H1 (cell line): Measurements from ENCODE around the gene ESYT2. TPM values are rescaled to one million over a fixed set of nuclear protein-coding genes. Genes with fewer than 3 reads are reported as not detected.

Experiments
- CTCF ChIA-PET: fragments of 300-600 bp; sonication (Branson Sonifier 250); formaldehyde crosslinking; loops from one replicate; lab custom pipeline; 2021; ENCODE audit not compliant: partially characterized antibody; lab: Charles Lee
- POLR2A ChIA-PET: fragments of 300-600 bp; sonication (Branson Sonifier 250); formaldehyde crosslinking; loops from one replicate; lab custom pipeline; 2021; ENCODE audit warnings: inconsistent platforms; ENCODE audit not compliant: partially characterized antibody; lab: Charles Lee
- DNase-seq, 2 experiments: peaks; one replicate each; pipeline versions ENCODE4 v3.0.0 to v3.0.0-alpha.2; 2010 to 2022; ENCODE audit warnings: low spot score in 2 of 2, low read depth in 1 of 2, mixed read lengths in 1 of 2
- FAIRE-seq: peaks from 2 replicates; lab custom pipeline; 2011; peaks lifted over from hg19 to GRCh38; lab: Jason Lieb, UNC
- H2AFZ ChIP-seq: 2 replicates; pipeline ENCODE4 v1.8.1; 2012; ENCODE audit warnings: low read length, inconsistent platforms
- H2AK5ac ChIP-seq: 2 replicates; pipeline ENCODE4 v1.6.1; 2013; ENCODE audit warnings: low read depth, low read length
- H2BK120ac ChIP-seq: replicated peaks from 2 replicates; pipeline ENCODE3; 2013; ENCODE audit warnings: low read depth, low read length, inconsistent platforms
- H2BK12ac ChIP-seq: 2 replicates; pipeline ENCODE4 v1.6.1; 2013; ENCODE audit warnings: low read depth, low read length
- H2BK15ac ChIP-seq: 2 replicates; pipeline ENCODE4 v1.6.1; 2013; ENCODE audit warnings: low read length
- H2BK20ac ChIP-seq: 2 replicates; pipeline ENCODE4 v1.6.1; 2013; ENCODE audit warnings: low read length
- H2BK5ac ChIP-seq: 2 replicates; pipeline ENCODE4 v1.6.1; 2013; ENCODE audit warnings: low read depth, low read length
- H3K14ac ChIP-seq: 2 replicates; pipeline ENCODE4 v1.6.1; 2013; ENCODE audit warnings: inconsistent platforms; ENCODE audit not compliant: insufficient read length
- H3K18ac ChIP-seq: 2 replicates; pipeline ENCODE4 v1.6.1; 2013; ENCODE audit warnings: low read length; ENCODE audit errors: extremely low read depth
- H3K23ac ChIP-seq: 2 replicates; pipeline ENCODE4 v1.6.1; 2013; ENCODE audit warnings: inconsistent platforms; ENCODE audit not compliant: insufficient read length
- H3K23me2 ChIP-seq: 2 replicates; pipeline ENCODE4 v1.6.1; 2013; ENCODE audit warnings: low read depth, low read length
- H3K27ac ChIP-seq: 2 replicates; pipeline ENCODE4 v1.6.1; 2011; ENCODE audit warnings: low read depth, low read length, inconsistent platforms
- H3K27me3 ChIP-seq, 4 experiments: replicated peaks in 1 of 4; 1 replicate in 1 of 4; 2 replicates in 3 of 4; pipeline versions ENCODE4 v1.6.1 to v1.8.1; 2011 to 2013; ENCODE audit warnings: low read length in 3 of 4, mild to moderate bottlenecking in 3 of 4, inconsistent platforms in 2 of 4, mixed read lengths in 2 of 4, moderate library complexity in 1 of 4; ENCODE audit not compliant: control insufficient read depth in 3 of 4, insufficient read depth in 3 of 4; ENCODE audit errors: extremely low read depth in 1 of 4
- H3K36me3 ChIP-seq, 4 experiments: 2 replicates each; pipeline versions ENCODE4 v1.6.1 to v1.8.1; 2011 to 2013; ENCODE audit warnings: mild to moderate bottlenecking in 4 of 4, low read length in 3 of 4, moderate library complexity in 2 of 4, control low read depth in 1 of 4, inconsistent platforms in 1 of 4; ENCODE audit not compliant: insufficient read depth in 4 of 4, control insufficient read depth in 2 of 4
- H3K4ac ChIP-seq: replicated peaks from 2 replicates; pipeline ENCODE3; 2013; ENCODE audit warnings: low read length, low read depth, mixed read lengths, inconsistent platforms; ENCODE audit not compliant: insufficient read length
- H3K4me1 ChIP-seq, 4 experiments: replicated peaks in 1 of 4; 1 replicate in 1 of 4; 2 replicates in 3 of 4; pipeline versions ENCODE4 v1.6.1 to v1.8.1; 2011 to 2013; ENCODE audit warnings: low read length in 3 of 4, inconsistent platforms in 2 of 4, mixed read lengths in 1 of 4; ENCODE audit not compliant: insufficient read depth in 4 of 4, control insufficient read depth in 3 of 4
- H3K4me2 ChIP-seq, 2 experiments: 2 replicates each; pipeline versions ENCODE4 v1.6.1 to v1.8.1; 2011 to 2013; ENCODE audit warnings: low read depth in 2 of 2, low read length in 2 of 2, control low read depth in 1 of 2, inconsistent platforms in 1 of 2, mild to moderate bottlenecking in 1 of 2; ENCODE audit not compliant: insufficient read depth in 1 of 2
- H3K4me3 ChIP-seq, 4 experiments: fragments of 200-600, 300-600 bp in 1 of 4; sonication (generic), shearing (Covaris generic), sonication (Bioruptor Twin) in 1 of 4; 2 replicates each; pipeline versions ENCODE4 v1.5.1 to v1.8.1; 2011 to 2016; ENCODE audit warnings: low read length in 4 of 4, low read depth in 3 of 4, control low read depth in 2 of 4, inconsistent platforms in 2 of 4, mild to moderate bottlenecking in 2 of 4, mixed read lengths in 1 of 4, moderate library complexity in 1 of 4; ENCODE audit not compliant: insufficient read depth in 2 of 4; ENCODE audit errors: extremely low read depth in 1 of 4
- H3K56ac ChIP-seq: replicated peaks from 2 replicates; pipeline ENCODE3; 2013; ENCODE audit warnings: low read depth, mild to moderate bottlenecking, mixed read lengths, low read length, inconsistent platforms; ENCODE audit not compliant: insufficient read length
- H3K79me1 ChIP-seq: 2 replicates; pipeline ENCODE4 v1.6.1; 2013; ENCODE audit warnings: low read depth, low read length, control low read depth
- H3K79me2 ChIP-seq, 2 experiments: 2 replicates each; pipeline versions ENCODE4 v1.6.1 to v1.8.1; 2012 to 2013; ENCODE audit warnings: low read length in 2 of 2, mild to moderate bottlenecking in 2 of 2, inconsistent platforms in 1 of 2; ENCODE audit not compliant: insufficient read depth in 2 of 2, control insufficient read depth in 1 of 2
- H3K9ac ChIP-seq, 4 experiments: replicated peaks in 1 of 4; 1 replicate in 1 of 4; 2 replicates in 3 of 4; pipeline versions ENCODE4 v1.6.1 to v1.8.1; 2011 to 2013; ENCODE audit warnings: low read depth in 3 of 4, low read length in 3 of 4, control low read depth in 2 of 4, mild to moderate bottlenecking in 2 of 4, moderate library complexity in 2 of 4, inconsistent platforms in 1 of 4; ENCODE audit errors: extremely low read depth in 1 of 4
- H3K9me3 ChIP-seq, 2 experiments: 2 replicates each; pipeline versions ENCODE4 v1.6.1 to v1.8.1; 2012 to 2013; ENCODE audit warnings: mild to moderate bottlenecking in 2 of 2, moderate library complexity in 2 of 2, control low read depth in 1 of 2, inconsistent platforms in 1 of 2, low read depth in 1 of 2, low read length in 1 of 2, mixed read lengths in 1 of 2; ENCODE audit not compliant: insufficient read depth in 2 of 2
- H4K20me1 ChIP-seq, 2 experiments: replicated peaks in 1 of 2; 2 replicates each; pipeline versions ENCODE3 to v1.8.1; 2011 to 2013; ENCODE audit warnings: inconsistent platforms in 2 of 2, low read length in 2 of 2, mild to moderate bottlenecking in 1 of 2; ENCODE audit not compliant: insufficient read depth in 2 of 2, control insufficient read depth in 1 of 2
- H4K5ac ChIP-seq: 2 replicates; pipeline ENCODE4 v1.6.1; 2013; ENCODE audit warnings: low read length, low read depth, mixed read lengths, inconsistent platforms; ENCODE audit not compliant: insufficient read length
- H4K8ac ChIP-seq: 2 replicates; pipeline ENCODE4 v1.8.0; 2013; ENCODE audit warnings: mild to moderate bottlenecking, moderate library complexity, low read length, inconsistent platforms; ENCODE audit not compliant: insufficient read depth; ENCODE audit errors: extremely low read depth
- H4K91ac ChIP-seq: replicated peaks from 2 replicates; pipeline ENCODE3; 2013; ENCODE audit warnings: low read length, mixed read lengths, inconsistent platforms; ENCODE audit not compliant: insufficient read length
- WGBS, 2 experiments: shearing (Covaris generic) in 1 of 2; methylation state at CpG; one replicate each; pipeline versions ENCODE4 v1.1.6 to v1.1.7; 2013 to 2015; ENCODE audit warnings: low lambda C conversion rate in 2 of 2, mixed read lengths in 2 of 2, inconsistent platforms in 1 of 2, low coverage in 1 of 2, missing lambda C conversion rate in 1 of 2; ENCODE audit not compliant: insufficient replicate concordance in 2 of 2, insufficient coverage in 1 of 2, insufficient read length in 1 of 2; ENCODE audit errors: extremely low coverage in 1 of 2, missing lambda C conversion rate in 1 of 2; 5-methylcytosine and 5-hydroxymethylcytosine counted together
- polyA plus RNA-seq, 7 experiments: library from polyadenylated mRNA; depleted of rRNA in 3 of 7; stranded (reverse) in 5 of 7; unstranded in 2 of 7; fragments of >200 nt in 5 of 7; fragments of 200-250 nt in 2 of 7; gene quantifications; 1 replicate in 5 of 7; 2 replicates in 1 of 7; 4 replicates in 1 of 7; pipeline versions ENCODE4 v1.2.1 to v1.2.3, GENCODE V29; 2011 to 2013; ENCODE audit warnings: missing spikeins in 2 of 7, mixed read lengths in 2 of 7
- total RNA-seq: library from RNA; stranded (reverse); fragmentation: NEBNext Ultra II Directional; extraction: Animal tissue kit (Norgen Biotek cat#: 25700); gene quantifications from 2 replicates; pipeline ENCODE4 v1.2.1, GENCODE V29; 2021

ESYT2 gene
- total and polyA plus RNA-seq, 2 of the 8 experiments (the other 6 are each of a cell fraction or from before 2014, with no cell fraction given) = 27.0 to 37.5 TPM

DNA sequence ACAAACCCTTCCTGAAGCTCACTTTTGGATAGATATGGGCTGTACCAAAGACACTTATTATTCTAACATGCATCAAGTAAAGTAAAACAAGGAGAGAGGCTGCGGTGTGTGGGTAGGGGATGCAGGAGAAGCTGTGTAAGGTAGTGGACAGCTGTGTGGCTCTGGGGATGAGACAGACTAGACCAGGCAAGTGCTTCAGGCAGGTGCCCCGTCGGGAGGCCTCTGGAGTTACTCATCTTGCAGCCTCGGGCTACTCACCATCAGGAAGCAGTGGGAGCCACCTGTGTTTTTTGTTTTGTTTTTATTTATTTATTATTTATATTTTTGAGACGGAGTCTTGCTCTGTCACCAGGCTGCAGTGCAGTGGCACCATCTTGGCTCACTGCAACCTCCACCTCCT lies 75.4 kb downstream of the ESYT2 start:
- Histone ChIP-seq H3K4me3 (no peak overlapping the region), H3K23me2 (no peaks in the 10 kb centered on the region), H2AK5ac (no peak overlapping the region), H3K79me1 (no peaks in the 10 kb centered on the region), H2BK20ac (no peak overlapping the region), H3K36me3 (peaks cover 0 to 13% (median 11%) of the 10 kb centered on the region in 4 experiments; a peak in 6 of 8 replicates), H3K9ac (no peak overlapping the region), H3K4ac (no peak overlapping the region), H3K23ac (no peak overlapping the region), H2AFZ (no peak overlapping the region), H2BK120ac (no peak overlapping the region), H4K5ac (no peak overlapping the region), H4K91ac (no peak overlapping the region), H3K27me3 (no peaks in the 10 kb centered on the region), H3K56ac (no peak overlapping the region), H4K8ac (no peak overlapping the region), H3K79me2 (no peaks in the 10 kb centered on the region), H3K9me3 (no peaks in the 10 kb centered on the region), H3K14ac (no peak overlapping the region), H3K27ac (no peak overlapping the region), H3K4me2 (no peak overlapping the region), H2BK12ac (no peak overlapping the region), H2BK5ac (no peak overlapping the region), H3K4me1 (no peaks in the 10 kb centered on the region), H3K18ac (no peak overlapping the region), H4K20me1 (no peaks in the 10 kb centered on the region), H2BK15ac (no peak overlapping the region)
- POLR2A ChIA-PET = interaction anchor here (0.6 to 2.1 kb wide), 4 partner anchors 9 to 355 kb away, joined by 3 to 6 read pairs (median 3); no protein-coding TSS in a partner anchor
- CTCF ChIA-PET = interaction anchor here (1.0 to 2.4 kb wide), 3 partner anchors 9 to 44 kb away, joined by 3 to 6 read pairs (median 6); no protein-coding TSS in a partner anchor
- DNase-seq = no peak
- WGBS, 2 experiments = 91% methylated on average over 5 of the region's 5 CpGs; no CpG with 5 or more reads in 1 of the 2 experiments
- FAIRE-seq = no peak
